Measurements from ENCODE around the gene UMODL1.
A peak's percentile ranks its signal among the peaks of the same experiment; 100 is the strongest.
"Not testable (repeated sequence)": the region's sequence is repeated elsewhere in the genome, so short reads cannot be mapped to it uniquely, and the experiment has no call there.

UMODL1 gene

GRCh38 chr21:42115136-42115683 is 44.1 kb downstream of the UMODL1 start:
- no peak for ATAC-seq (replicated peaks)
- peaks cover 2% of the 10 kb centered on the region for H3K36me3 Mint-ChIP-seq (ENCODE audit: insufficient read depth)
- DNase-seq: no peak
- H3K27ac Mint-ChIP-seq: no peak overlapping the region
- H3K9me3 Mint-ChIP-seq: no peaks in the 10 kb centered on the region
- no peak overlapping the region for H3K4me3 Mint-ChIP-seq
- H3K4me1 Mint-ChIP-seq (ENCODE audit: low read depth in 2 of 2): peaks cover 3 to 14% of the 10 kb centered on the region in 2 donors
- H3K27me3 Mint-ChIP-seq: peaks cover 78 to 84% of the 10 kb centered on the region in 2 donors

- not testable (repeated sequence) for H3K9me3 Mint-ChIP-seq; DNase-seq; H3K4me3 Mint-ChIP-seq; H3K27ac Mint-ChIP-seq; H3K36me3 Mint-ChIP-seq (ENCODE audit: insufficient read depth); ATAC-seq (replicated peaks)
- Mint-ChIP-seq H3K4me1 (ENCODE audit: low read depth in 2 of 2) (peaks cover 3 to 14% of the 10 kb centered on the region in 2 donors), H3K27me3 (peaks cover 91 to 96% of the 10 kb centered on the region in 2 donors)
These were observed 45.4 kb downstream of the UMODL1 start for GRCh38 chr21:42116551-42116950.

GRCh38 chr21:42117229-42117966 is 46.3 kb downstream of the UMODL1 start:
- Mint-ChIP-seq H3K36me3 (ENCODE audit: insufficient read depth) (peaks cover 2% of the 10 kb centered on the region), H3K4me1 (ENCODE audit: low read depth in 2 of 2) (peaks cover 3 to 14% of the 10 kb centered on the region in 2 donors), H3K4me3 (peak overlapping the region in 1 of 2 donors; percentile 11), H3K27ac (no peak overlapping the region), H3K27me3 (peaks cover 88 to 96% of the 10 kb centered on the region in 2 donors), H3K9me3 (no peaks in the 10 kb centered on the region)
- peak; percentile 71 to 77 (median 73) for DNase-seq
- ATAC-seq (replicated peaks): peak; percentile 88

GRCh38 chr21:42117967-42118780 is 47.1 kb downstream of the UMODL1 start:
- peaks cover 2% of the 10 kb centered on the region for H3K36me3 Mint-ChIP-seq (ENCODE audit: insufficient read depth)
- H3K9me3 Mint-ChIP-seq: no peaks in the 10 kb centered on the region
- peaks cover 86 to 96% of the 10 kb centered on the region in 2 donors for H3K27me3 Mint-ChIP-seq
- H3K27ac Mint-ChIP-seq: no peak overlapping the region
- peaks cover 3 to 14% of the 10 kb centered on the region in 2 donors for H3K4me1 Mint-ChIP-seq (ENCODE audit: low read depth in 2 of 2)
- no peak for ATAC-seq (replicated peaks)
- DNase-seq: no peak
- H3K4me3 Mint-ChIP-seq: no peak overlapping the region

- Mint-ChIP-seq H3K36me3 (ENCODE audit: insufficient read depth) (no peaks in the 10 kb centered on the region), H3K27ac (no peak overlapping the region), H3K27me3 (peaks cover 85 to 96% of the 10 kb centered on the region in 2 donors), H3K4me1 (ENCODE audit: low read depth in 2 of 2) (peaks cover 3 to 14% of the 10 kb centered on the region in 2 donors), H3K9me3 (no peaks in the 10 kb centered on the region), H3K4me3 (no peak overlapping the region)
- ATAC-seq (replicated peaks) (peak; percentile 22), DNase-seq (no peak)
These were observed 47.8 kb downstream of the UMODL1 start for GRCh38 chr21:42118901-42119300.

GRCh38 chr21:42120101-42120902 is 49.2 kb downstream of the UMODL1 start:
- ATAC-seq (replicated peaks): no peak
- H3K27ac Mint-ChIP-seq: no peak overlapping the region

GRCh38 chr21:42120903-42121535 is 49.9 kb downstream of the UMODL1 start:
- no peaks in the 10 kb centered on the region for H3K9me3 Mint-ChIP-seq
- H3K4me1 Mint-ChIP-seq (ENCODE audit: low read depth in 2 of 2): peaks cover 3 to 14% of the 10 kb centered on the region in 2 donors
- peaks cover 77 to 98% of the 10 kb centered on the region in 2 donors for H3K27me3 Mint-ChIP-seq
- ATAC-seq (replicated peaks) (no peak), DNase-seq (no peak)
- H3K4me3 Mint-ChIP-seq: no peak overlapping the region
- no peaks in the 10 kb centered on the region for H3K36me3 Mint-ChIP-seq (ENCODE audit: insufficient read depth)
- H3K27ac Mint-ChIP-seq: no peak overlapping the region

More at GRCh38 chr21:42120101-42120902, 49.2 kb downstream of the UMODL1 start:
- H3K36me3 Mint-ChIP-seq (ENCODE audit: insufficient read depth): no peaks in the 10 kb centered on the region
- no peak overlapping the region for H3K4me3 Mint-ChIP-seq
- H3K9me3 Mint-ChIP-seq: no peaks in the 10 kb centered on the region
- DNase-seq: no peak
- peaks cover 3 to 14% of the 10 kb centered on the region in 2 donors for H3K4me1 Mint-ChIP-seq (ENCODE audit: low read depth in 2 of 2)
- peaks cover 80 to 96% of the 10 kb centered on the region in 2 donors for H3K27me3 Mint-ChIP-seq

- Mint-ChIP-seq H3K36me3 (ENCODE audit: insufficient read depth) (no peaks in the 10 kb centered on the region), H3K27me3 (peaks cover 77 to 98% of the 10 kb centered on the region in 2 donors), H3K27ac (no peak overlapping the region), H3K4me3 (no peak overlapping the region), H3K9me3 (no peaks in the 10 kb centered on the region), H3K4me1 (ENCODE audit: low read depth in 2 of 2) (peaks cover 3 to 14% of the 10 kb centered on the region in 2 donors)
- DNase-seq (no peak), ATAC-seq (replicated peaks) (no peak)
These were observed 50.7 kb downstream of the UMODL1 start for GRCh38 chr21:42121794-42122193.

- H3K4me3 Mint-ChIP-seq: no peak overlapping the region
- DNase-seq (no peak), ATAC-seq (replicated peaks) (no peak)
- H3K4me1 Mint-ChIP-seq (ENCODE audit: low read depth in 2 of 2): peaks cover under 1 to 9% of the 10 kb centered on the region in 2 donors
- H3K9me3 Mint-ChIP-seq: no peaks in the 10 kb centered on the region
- H3K36me3 Mint-ChIP-seq (ENCODE audit: insufficient read depth): no peaks in the 10 kb centered on the region
- no peak overlapping the region for H3K27ac Mint-ChIP-seq
- H3K27me3 Mint-ChIP-seq: peaks cover 73 to 95% of the 10 kb centered on the region in 2 donors
These were observed 51.3 kb downstream of the UMODL1 start for GRCh38 chr21:42122398-42122797.

- DNase-seq (no peak), ATAC-seq (replicated peaks) (no peak)
- H3K4me3 Mint-ChIP-seq: no peak overlapping the region
- H3K27me3 Mint-ChIP-seq: peaks cover 69 to 91% of the 10 kb centered on the region in 2 donors
- H3K9me3 Mint-ChIP-seq: no peaks in the 10 kb centered on the region
- H3K4me1 Mint-ChIP-seq (ENCODE audit: low read depth in 2 of 2): peaks cover 0 to 7% of the 10 kb centered on the region in 2 donors
- no peak overlapping the region for H3K27ac Mint-ChIP-seq
- no peaks in the 10 kb centered on the region for H3K36me3 Mint-ChIP-seq (ENCODE audit: insufficient read depth)
These were observed 51.7 kb downstream of the UMODL1 start for GRCh38 chr21:42122808-42123207.

GRCh38 chr21:42123219-42123908 is 52.2 kb downstream of the UMODL1 start:
- H3K27ac Mint-ChIP-seq: no peak overlapping the region

GRCh38 chr21:42124081-42124480 is 53.0 kb downstream of the UMODL1 start:
- no peak for ATAC-seq (replicated peaks)
- H3K27ac Mint-ChIP-seq: no peak overlapping the region

More at GRCh38 chr21:42123219-42123908, 52.2 kb downstream of the UMODL1 start:
- Mint-ChIP-seq H3K27me3 (peaks cover 64 to 86% of the 10 kb centered on the region in 2 donors), H3K4me1 (ENCODE audit: low read depth in 2 of 2) (peaks cover 0 to 4% of the 10 kb centered on the region in 2 donors), H3K9me3 (no peaks in the 10 kb centered on the region), H3K36me3 (ENCODE audit: insufficient read depth) (no peaks in the 10 kb centered on the region), H3K4me3 (no peak overlapping the region)
- no peak for ATAC-seq (replicated peaks)
- DNase-seq: no peak

More at GRCh38 chr21:42124081-42124480, 53.0 kb downstream of the UMODL1 start:
- no peak for DNase-seq
- peaks cover 58 to 79% of the 10 kb centered on the region in 2 donors for H3K27me3 Mint-ChIP-seq
- no peaks in the 10 kb centered on the region for H3K9me3 Mint-ChIP-seq
- H3K4me3 Mint-ChIP-seq: no peak overlapping the region
- peaks cover 0 to 2% of the 10 kb centered on the region in 2 donors for H3K4me1 Mint-ChIP-seq (ENCODE audit: low read depth in 2 of 2)
- H3K36me3 Mint-ChIP-seq (ENCODE audit: insufficient read depth): no peaks in the 10 kb centered on the region
